ENCODE data around the gene AADACL4.
"Not testable (repeated sequence)": the region's sequence is repeated elsewhere in the genome, so short reads cannot be mapped to it uniquely, and the experiment has no call there.

AADACL4 gene

DNA sequence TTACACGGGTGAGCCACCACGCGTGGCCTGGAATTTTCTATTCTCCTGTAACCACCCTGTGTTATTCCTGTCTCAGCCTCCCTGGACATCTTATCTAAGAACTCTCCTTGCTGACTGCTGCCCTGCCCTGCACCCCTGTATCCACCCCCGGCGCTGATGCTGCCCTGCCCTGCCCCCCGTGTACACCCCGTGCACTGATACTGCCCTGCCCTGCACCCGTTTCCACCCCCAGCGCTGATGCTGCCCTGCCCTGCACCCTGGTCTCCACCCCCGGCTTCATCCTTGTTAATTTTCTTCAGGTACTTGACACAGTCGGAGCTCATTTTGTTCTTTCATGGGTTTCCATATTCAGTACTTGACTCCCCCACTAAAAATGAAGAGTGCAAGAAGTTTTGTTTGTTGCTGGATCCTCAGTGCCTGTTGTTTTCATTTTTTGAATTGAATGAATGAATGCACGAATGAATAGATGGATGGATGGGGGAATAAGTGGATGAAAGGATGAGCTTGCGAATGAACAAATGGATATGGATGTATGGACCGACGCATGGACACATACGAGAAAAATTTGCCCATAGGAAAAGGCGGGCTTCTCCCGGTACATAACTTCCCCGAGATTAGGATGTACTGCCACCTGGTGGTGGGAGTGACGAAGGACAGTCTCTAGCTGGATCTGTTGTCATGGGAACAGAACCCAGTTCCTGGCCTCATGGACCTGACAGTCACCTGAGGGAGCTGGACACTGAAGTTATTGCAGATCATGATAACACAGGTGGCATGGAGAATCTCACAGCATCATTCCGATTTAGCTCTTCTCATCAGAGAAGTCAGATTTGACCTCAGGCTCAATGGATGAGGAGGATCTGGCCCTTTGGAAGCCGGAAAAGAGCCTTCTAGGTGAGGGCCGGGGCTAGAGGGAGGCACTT, 14.9 kb downstream of the AADACL4 start:
- DNase-seq (ENCODE audit: low read depth in 2 of 2) = peak; percentile 33 to 51

DNA sequence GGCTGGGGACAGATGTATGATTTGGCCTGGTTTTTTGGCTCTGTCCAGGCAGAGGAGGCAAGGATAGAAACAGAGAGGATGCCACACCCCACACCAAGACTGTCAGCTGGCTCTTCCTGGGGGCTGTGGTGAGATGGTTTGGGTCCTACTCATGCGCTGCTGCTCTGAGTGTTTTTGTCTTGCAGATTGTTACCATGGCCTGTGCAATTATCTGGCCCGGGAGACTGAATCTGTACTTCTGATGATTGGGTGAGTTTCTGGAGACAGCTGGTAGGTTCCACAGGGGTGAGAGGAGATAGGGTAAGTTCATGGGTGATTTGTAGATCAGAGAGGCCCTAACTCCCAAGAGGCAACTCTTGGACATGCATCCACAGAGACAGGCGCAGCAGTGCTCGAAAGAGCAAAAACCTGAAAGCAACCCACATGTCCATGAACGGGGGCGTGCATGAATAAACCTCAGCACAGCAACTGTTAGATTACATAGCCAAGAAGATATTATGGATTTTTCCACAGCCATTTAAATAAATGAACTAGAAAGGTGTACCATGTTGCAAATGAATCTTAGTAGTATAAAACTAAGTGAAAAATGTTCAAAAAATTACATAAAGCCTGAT, 17.8 kb downstream of the AADACL4 start:
- DNase-seq (ENCODE audit: low read depth in 2 of 2) = no peak

DNA sequence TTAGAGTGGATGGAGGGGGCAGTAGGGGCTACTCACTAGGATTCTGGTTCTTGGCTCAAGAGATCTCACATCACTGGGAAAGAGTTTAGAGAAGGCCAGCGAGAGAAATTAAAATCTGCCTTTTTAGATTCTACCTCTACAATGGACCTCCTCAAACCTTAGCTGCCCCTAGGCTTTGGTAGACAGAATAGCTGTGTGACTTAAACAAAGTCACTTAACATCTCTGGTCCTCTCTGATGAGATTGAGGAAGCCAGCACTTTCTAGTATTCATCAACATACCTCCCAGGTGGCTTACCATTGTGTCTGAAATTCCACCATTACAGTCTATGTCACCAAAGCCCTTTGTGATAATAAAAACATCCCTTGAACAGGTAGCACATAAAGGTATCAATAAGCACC, 18.7 kb downstream of the AADACL4 start:
- DNase-seq (ENCODE audit: low read depth in 2 of 2) = no peak

DNA sequence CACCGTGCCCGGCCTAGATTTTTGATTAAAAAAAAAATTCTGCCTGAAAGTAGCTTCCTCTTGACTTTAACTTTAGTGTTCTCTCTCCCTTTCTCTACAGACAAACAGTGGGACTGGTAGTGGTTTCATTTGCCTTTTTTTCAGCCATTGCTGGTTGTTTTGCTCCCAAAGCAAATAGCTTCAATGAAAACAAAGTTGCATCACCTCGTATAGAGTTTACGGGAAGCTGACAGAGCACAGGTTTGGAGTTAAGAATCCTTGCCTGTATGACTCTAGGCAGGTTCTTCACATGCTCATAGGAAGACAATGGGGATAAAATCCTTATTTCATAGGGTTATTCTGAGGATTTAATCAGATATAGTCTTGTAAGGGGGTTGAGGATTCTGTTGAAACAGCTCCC, 21.6 kb downstream of the AADACL4 start:
- no peak for DNase-seq (ENCODE audit: low read depth in 2 of 2)

DNA sequence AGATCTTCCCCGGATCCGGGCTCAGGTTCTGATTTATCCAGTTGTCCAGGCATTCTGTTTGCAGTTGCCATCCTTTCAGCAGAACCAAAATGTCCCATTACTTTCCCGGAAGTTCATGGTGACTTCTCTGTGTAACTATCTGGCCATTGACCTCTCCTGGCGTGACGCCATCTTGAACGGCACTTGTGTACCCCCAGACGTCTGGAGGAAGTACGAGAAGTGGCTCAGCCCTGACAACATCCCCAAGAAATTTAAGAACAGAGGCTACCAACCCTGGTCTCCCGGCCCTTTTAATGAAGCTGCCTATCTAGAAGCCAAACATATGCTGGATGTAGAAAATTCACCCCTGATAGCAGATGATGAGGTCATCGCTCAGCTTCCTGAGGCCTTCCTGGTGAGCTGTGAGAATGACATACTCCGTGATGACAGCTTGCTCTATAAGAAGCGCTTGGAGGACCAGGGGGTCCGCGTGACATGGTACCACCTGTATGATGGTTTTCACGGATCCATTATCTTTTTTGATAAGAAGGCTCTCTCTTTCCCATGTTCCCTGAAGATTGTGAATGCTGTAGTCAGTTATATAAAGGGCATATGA, 22.4 kb downstream of the AADACL4 start:
- DNase-seq (ENCODE audit: low read depth in 2 of 2) = no peak

DNA sequence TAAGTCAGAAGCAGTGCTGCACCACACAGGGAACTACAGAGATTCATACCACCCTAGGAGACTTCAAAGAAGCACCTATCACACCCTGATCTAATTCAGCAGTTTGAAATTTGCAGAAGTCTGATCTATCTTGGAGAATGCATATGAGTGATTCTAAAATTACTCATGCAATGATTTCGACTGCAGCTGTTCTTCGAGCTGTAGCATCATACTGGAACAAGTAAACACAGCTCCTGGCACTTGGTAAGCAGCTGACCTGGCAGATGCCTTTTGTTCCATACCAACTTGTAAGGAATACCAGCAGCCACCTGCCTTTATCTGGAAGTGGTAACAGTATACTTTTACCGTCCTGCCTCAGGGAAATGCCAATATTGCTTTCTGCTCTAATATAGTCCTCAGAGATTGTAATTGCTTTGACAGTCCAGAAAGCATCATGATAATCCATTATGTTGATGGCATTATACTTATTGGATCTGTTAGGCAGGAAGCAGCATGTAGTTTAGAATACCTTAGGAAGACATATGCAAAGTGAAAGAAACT, 25.7 kb downstream of the AADACL4 start:
- no peak for DNase-seq (ENCODE audit: low read depth in 2 of 2)

DNA sequence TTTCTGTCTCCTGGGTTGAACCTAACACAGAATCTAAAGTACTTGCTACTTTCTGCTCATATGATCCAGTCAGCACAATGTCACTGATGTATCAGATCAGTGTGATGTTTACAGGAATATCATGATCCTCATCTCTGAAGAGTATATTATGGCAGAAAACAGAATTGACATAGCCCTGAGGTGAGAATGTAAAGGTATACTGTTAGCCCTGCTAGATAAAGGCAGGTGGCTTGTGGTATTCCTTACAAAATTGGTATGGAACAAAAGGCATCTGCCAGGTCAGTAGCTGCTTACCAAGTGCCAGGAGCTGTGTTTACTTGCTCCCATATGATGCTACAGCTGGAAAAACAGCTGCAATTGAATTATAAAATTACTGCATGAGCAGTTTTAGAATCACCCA, 30.5 kb downstream of the AADACL4 start:
- no peak for DNase-seq (ENCODE audit: low read depth in 2 of 2)

DNA sequence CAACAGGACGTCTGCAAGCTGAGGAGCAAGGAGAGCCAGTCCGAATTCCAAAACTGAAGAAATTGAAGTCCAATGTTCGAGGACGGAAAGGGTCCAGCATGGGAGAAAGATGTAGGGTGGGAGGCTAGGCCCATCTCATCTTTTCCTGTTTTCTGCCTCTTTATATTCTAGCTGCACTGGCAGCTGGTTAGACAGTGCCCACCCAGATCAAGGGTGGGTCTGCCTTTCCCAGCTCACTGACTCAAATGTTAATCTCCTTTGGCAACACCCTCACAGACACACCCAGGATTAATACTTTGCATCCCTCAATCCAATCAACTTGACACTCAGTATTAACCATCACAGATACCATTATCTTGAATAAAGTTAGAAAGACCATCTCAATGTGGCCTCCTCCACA, 32.2 kb downstream of the AADACL4 start:
- not testable (repeated sequence) for DNase-seq (ENCODE audit: low read depth in 2 of 2)

DNA sequence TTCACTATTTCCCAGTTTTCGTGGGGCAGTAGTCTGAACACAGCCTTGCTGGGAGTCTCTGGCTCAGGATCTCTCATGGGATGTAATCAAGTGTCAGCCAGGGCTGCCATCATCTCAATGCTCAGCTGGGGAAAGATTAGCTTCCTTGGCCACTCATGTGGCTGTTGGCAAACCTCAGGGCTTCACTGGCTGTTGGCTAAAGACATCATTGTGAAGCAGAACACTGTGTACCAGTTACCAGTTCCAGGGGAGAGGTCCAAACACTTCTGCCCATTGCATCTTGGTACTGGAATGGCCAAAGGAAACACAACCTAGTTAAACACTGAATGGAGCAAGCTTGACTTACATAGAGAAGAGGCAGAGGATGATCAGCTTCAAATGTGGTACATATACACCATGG, 33.7 kb downstream of the AADACL4 start:
- DNase-seq (ENCODE audit: low read depth in 2 of 2) = no peak

DNA sequence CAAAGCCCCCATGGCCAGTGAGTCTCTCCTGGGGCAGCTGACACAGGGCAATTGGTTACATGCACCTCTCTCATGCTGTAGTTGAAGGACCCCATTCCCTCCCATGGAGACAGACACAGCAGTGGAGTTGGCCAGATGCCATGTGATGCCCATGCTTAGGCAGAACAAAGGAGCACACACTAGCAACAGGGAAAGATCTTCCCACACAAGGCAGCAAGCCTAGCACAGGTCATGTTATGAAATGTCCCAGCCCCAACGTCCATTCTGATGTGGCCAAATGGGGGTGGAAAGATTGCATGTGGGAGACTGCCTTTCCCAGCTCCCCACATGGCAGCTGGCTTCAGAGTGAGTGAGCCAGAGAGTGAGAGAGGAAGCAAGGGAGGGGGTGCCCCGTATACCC, 34.5 kb downstream of the AADACL4 start:
- DNase-seq (ENCODE audit: low read depth in 2 of 2) = no peak

DNA sequence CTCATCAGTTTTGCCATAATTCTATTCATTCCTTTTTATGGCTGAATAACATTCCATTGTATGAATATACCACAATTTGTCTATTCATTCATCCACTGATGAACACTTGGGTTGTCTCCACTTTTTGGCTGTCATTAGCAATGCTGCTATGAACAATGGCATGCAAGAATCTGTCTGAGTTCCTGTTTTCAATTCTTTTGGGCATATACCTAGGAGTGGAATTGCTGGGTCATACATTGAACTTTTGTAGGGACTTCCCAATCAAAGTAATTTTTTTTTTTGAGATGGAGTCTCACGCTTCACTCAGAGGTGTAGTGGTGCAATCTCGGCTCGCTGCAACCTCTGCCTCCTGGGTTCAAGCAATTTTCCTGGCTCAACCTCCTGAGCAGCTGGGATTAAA, 34.9 kb downstream of the AADACL4 start:
- DNase-seq (ENCODE audit: low read depth in 2 of 2) = no peak

DNA sequence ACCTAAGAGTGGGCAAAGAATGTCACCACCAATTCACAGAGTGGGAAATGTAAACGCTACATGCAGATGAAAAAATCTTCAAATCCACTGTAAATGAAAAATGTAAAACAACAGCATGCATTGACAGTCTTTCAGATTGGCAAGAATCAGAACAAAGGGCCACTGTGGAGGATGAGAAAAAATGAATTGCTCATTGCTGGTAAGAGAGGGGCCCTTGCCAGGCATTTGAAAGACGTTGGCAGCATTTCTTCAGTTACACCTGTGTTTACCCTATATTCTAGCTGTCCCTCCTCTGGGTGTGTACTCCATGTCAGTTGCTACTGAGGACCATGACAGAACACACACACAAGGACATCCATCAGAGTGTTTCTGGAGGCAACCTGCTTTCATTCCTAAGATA, 46.3 kb downstream of the AADACL4 start:
- DNase-seq (ENCODE audit: low read depth in 2 of 2) = no peak

DNA sequence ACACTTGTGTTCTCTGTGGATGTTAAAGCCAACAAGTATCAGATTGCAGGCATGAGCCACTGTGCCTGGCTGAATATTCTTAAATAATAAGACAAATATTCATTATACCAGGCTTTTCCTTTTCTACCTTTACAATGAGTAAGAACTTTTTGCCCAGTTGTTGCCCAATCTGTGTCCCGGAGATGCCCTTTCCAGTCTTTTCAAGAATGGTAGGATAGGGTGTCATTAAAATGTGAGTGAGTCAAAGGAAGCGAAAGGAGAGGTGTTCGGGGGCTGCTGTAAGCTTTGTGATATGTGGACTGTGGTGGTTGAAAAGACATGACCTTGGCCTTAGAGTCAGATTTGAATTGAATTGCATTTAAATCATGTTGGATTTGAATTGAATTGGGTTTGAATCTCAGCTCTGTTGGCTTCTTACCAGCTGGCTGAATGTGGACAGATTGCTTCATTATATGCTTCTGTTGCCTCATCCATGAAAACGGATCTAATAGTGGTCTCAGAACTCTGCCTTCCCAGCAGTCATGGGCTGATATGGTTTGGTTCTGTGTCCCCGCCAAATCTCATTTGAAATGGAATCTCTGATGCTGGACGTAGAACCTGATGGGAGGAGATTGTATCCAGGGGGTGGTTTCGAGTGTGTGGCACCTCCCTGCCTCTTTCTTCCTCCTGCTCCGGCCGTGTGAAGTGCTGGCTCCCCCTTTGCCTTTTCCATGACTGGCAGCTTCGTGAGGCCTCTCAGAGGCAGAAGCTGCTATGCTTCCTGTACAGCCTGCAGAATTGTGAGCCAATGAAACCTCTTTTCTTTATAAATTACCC, 49.3 kb downstream of the AADACL4 start:
- DNase-seq (ENCODE audit: low read depth in 2 of 2) = no peak

DNA sequence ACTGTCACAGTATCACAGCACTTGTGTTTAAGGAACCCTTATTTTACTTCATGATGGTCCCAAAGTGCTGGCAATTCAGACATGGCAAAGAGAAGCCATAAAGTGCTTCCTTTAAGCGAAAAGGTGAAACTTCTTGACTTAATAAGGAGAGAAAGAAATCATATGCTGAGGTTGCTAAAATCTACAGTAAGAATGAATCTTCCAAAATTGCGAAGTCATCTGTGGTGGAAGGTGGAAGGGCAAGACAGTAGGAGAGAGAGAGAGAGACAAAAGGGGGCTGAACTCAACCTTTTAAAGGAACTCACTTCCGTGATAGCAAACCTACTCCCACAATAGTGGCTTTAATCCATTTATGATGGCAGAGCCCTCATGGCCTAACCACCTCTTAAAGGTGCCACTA, 52.8 kb downstream of the AADACL4 start:
- no peak for DNase-seq (ENCODE audit: low read depth in 2 of 2)

DNA sequence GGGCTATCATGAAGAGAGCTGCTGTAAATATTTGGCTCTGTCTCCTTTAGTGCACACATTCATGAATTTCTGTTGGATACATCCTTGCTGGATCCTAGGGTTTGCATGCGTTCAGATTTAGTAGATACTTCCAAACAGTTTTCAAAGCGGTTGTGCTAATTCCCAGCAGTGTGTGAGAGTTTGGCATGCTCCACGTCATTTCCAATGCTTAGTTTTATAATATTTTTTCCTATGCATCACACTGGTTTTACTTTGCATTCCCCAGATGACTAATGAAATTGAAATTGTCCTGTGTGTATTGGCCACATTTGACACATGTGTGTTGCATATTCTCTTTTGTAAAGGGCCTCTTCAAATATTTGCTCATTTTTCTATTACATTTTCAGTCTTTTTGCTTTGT, 53.5 kb downstream of the AADACL4 start:
- DNase-seq (ENCODE audit: low read depth in 2 of 2) = no peak

DNA sequence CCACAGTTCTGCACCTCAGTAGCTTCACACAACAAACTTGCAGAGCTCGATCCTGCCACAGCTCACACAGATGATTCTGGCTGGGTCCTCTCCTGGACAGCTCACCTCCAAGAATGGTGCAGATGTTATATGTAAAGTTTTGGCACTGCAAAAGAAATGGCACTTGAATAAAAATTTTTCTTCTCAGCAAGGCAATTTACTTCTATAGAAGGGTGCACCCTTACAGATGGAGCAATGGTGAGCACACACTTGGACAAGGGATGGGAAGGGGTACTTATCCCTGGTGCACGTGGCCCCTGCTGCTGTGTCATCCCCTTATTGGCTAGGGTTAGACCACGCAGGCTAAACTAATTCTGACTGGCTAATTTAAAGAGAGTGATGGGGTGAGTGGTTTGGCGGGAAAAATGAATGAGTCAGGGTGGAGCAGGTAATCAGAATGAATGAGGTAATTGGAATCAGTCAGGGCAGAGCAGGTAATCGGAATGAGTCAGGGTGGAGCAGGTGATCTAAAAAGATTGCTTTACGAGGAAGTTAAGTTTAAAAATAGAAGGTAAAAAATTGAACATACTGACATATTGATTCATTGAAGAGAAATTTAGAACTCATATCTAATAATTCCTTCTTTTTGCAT, 60.1 kb downstream of the AADACL4 start:
- DNase-seq (ENCODE audit: low read depth in 2 of 2) = no peak

DNA sequence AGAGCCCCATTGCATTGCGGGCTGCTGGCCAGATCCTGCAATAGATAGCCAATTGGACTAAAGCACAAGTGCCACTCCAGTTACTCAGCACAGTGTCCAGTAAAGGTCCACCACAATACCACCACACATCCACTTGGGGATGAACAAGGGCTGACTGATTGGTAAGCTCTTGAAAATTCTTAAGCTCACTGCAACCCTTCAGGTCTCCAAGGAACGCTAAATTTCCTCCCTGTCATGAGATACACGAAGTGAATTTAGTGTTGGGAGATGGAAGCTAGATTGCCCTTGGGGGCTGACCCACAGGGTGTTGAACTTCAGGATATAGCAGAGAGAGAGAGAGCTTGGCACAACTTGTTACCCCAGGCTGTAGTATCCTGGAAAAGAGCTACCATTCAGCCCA, 62.2 kb downstream of the AADACL4 start:
- DNase-seq (ENCODE audit: low read depth in 2 of 2) = no peak

DNA sequence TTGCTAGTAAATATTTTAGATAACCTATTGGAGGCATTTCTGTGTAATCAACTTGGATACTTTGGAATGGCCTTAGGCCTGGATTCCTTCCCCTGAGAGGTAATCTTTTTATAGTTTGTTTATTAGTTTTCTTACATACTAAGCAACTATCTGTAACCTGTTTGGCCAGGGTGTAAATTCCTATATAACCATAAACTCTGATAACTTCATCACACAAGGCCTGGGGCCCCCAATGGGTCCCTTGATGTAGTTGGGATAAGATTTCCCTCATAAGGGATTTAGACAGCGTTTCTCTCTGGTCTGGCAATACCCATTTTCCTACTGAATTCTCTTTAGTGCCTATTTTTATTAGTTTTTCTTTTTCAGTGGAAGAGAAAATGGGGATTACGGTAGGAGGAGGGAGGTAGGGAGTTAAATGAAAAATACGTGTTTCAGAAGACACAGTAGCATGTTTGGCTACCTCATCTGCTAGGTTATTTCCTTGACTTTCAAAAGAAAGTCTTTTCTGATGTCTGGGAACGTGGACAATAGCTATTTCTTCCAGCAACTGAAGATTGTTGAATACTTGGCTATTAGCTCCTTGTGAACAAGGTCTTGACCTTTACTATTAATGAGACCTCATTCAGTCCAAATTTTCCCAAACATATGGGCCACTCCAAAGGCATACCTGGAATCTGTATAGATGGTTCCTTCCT, 64.7 kb downstream of the AADACL4 start:
- DNase-seq (ENCODE audit: low read depth in 2 of 2) = no peak

DNA sequence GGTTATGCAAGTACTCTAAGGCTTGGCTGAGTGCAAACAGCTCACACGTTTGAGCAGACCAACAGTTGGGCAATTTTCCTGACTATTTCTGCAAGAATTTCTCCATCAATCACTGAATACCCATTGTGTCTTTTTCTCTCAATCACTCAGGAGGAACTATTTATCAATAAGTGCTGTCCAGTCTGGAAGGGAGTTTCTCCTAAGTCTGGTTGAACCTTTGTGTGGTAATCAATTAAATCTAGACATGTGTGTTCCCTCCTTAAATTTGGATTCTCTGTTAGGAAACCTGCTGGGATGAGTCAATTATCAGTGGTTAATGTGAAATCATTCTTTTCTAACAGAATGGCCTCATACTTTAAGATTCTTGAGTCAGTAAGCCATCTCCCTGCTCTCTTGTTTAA, 65.2 kb downstream of the AADACL4 start:
- DNase-seq (ENCODE audit: low read depth in 2 of 2) = no peak

DNA sequence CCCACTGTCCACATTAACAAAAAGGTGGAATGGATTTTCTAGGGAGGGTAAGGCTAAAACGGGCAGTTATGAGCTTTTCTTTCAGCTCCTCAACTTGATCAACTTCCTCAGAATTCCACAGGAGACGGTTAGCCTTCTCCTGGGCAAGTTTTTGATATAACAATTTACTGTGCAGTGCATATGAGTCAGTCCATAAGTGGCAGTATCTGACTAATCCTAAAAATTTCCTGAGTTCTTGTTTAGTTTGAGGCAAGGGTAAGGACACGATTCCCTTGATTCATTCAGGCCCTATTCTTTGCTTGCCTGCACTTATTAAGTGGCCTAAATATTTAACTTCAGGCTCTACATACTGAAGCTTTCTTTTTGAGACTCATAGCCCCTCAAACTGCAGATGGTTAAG, 65.8 kb downstream of the AADACL4 start:
- no peak for DNase-seq (ENCODE audit: low read depth in 2 of 2)

DNA sequence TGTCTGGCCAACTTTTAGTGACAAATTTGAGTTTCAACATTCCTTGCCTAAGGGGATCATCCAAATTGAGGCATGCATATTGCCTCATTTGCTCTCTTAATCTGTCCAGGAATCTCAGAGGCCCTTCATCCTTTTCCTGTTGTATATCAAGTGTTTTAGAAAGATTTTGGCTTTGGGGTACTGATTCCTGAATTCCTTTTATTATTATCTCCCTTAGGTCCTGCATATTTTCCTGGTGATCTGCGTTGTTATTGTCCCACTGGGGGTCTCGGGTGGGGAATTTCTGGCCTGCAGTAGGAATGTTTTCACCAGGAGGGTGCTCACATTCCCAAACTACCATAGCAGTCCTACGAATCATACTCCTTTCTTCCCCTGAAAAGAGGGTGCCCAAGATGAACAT, 67.7 kb downstream of the AADACL4 start:
- no peak for DNase-seq (ENCODE audit: low read depth in 2 of 2)
